ENCODE data around the gene IL17RA.

IL17RA gene

GRCh38 chr22:17106785-17107546 lies 22.2 kb downstream of the IL17RA start:
- no peak for DNase-seq

DNA sequence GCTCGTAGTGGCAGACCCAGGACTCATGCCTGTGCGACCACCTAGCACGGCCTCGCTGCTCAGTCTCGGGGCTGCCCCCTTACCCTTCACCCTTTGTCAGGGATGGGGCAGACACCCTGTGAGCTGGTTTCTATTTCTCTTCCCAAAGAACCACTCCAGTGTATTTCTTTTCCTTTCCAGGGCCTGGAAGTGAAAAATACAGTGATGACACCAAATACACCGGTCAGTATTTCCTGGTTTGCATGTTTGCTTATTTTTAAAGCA lies 22.7 kb downstream of the IL17RA start:
- no peak for DNase-seq

DNA sequence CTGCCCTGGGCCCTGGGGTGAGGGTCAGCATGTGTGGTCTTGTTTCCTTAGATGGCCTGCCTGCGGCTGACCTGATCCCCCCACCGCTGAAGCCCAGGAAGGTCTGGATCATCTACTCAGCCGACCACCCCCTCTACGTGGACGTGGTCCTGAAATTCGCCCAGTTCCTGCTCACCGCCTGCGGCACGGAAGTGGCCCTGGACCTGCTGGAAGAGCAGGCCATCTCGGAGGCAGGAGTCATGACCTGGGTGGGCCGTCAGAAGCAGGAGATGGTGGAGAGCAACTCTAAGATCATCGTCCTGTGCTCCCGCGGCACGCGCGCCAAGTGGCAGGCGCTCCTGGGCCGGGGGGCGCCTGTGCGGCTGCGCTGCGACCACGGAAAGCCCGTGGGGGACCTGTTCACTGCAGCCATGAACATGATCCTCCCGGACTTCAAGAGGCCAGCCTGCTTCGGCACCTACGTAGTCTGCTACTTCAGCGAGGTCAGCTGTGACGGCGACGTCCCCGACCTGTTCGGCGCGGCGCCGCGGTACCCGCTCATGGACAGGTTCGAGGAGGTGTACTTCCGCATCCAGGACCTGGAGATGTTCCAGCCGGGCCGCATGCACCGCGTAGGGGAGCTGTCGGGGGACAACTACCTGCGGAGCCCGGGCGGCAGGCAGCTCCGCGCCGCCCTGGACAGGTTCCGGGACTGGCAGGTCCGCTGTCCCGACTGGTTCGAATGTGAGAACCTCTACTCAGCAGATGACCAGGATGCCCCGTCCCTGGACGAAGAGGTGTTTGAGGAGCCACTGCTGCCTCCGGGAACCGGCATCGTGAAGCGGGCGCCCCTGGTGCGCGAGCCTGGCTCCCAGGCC lies 23.7 kb downstream of the IL17RA start:
- DNase-seq: no peak

DNA sequence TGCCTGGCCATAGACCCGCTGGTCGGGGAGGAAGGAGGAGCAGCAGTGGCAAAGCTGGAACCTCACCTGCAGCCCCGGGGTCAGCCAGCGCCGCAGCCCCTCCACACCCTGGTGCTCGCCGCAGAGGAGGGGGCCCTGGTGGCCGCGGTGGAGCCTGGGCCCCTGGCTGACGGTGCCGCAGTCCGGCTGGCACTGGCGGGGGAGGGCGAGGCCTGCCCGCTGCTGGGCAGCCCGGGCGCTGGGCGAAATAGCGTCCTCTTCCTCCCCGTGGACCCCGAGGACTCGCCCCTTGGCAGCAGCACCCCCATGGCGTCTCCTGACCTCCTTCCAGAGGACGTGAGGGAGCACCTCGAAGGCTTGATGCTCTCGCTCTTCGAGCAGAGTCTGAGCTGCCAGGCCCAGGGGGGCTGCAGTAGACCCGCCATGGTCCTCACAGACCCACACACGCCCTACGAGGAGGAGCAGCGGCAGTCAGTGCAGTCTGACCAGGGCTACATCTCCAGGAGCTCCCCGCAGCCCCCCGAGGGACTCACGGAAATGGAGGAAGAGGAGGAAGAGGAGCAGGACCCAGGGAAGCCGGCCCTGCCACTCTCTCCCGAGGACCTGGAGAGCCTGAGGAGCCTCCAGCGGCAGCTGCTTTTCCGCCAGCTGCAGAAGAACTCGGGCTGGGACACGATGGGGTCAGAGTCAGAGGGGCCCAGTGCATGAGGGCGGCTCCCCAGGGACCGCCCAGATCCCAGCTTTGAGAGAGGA lies 24.5 kb downstream of the IL17RA start:
- DNase-seq: no peak

DNA sequence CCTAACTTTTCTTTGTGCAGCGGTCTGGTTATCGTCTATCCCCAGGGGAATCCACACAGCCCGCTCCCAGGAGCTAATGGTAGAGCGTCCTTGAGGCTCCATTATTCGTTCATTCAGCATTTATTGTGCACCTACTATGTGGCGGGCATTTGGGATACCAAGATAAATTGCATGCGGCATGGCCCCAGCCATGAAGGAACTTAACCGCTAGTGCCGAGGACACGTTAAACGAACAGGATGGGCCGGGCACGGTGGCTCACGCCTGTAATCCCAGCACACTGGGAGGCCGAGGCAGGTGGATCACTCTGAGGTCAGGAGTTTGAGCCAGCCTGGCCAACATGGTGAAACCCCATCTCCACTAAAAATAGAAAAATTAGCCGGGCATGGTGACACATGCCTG lies 25.2 kb downstream of the IL17RA start:
- DNase-seq: no peak

DNA sequence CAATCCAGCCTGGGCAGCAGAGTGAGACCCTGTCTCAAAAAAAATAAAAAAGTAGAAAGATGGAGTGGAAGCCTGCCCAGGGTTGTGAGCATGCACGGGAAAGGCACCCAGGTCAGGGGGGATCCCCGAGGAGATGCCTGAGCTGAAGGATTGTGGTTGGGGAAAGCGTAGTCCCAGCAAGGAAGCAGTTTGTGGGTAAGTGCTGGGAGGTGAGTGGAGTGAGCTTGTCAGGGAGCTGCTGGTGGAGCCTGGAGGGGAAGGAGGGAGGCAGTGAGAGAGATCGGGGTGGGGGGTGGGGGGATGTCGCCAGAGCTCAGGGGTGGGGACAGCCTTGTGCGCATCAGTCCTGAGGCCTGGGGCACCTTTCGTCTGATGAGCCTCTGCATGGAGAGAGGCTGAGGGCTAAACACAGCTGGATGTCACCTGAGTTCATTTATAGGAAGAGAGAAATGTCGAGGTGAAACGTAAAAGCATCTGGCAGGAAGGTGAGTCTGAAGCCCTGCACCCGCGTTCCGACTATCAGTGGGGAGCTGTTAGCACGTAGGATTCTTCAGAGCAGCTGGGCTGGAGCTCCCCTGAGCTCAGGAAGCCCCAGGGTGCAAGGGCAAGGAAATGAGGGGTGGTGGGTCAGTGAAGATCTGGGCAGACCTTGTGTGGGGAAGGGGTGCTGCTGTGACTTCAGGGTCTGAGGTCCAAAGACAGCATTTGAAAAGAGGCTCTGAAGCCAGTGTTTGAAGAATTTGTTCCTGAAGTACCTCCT lies 26.2 kb downstream of the IL17RA start:
- no peak for DNase-seq

GRCh38 chr22:17112491-17113042 lies 27.8 kb downstream of the IL17RA start:
- no peak for DNase-seq

GRCh38 chr22:17113600-17113999 lies 28.8 kb downstream of the IL17RA start:
- DNase-seq: no peak

GRCh38 chr22:17114173-17114897 lies 29.5 kb downstream of the IL17RA start:
- no peak for DNase-seq

DNA sequence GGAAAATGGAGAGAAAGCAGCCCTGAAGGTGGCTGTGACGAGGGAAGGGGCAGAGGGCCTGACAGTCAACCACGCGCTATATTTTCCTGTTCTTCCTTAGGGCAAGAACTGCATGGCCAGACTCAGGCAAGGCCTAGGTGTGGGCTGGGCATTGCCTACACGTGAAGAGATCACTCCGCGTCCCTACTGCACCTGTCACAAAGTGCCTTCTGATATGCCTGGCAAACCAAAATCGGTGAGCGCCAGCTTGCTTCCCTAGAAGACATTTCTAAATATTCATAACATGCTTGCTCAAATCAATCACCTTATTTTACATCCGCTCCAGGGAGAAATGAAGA lies 30.1 kb downstream of the IL17RA start:
- no peak for DNase-seq

DNA sequence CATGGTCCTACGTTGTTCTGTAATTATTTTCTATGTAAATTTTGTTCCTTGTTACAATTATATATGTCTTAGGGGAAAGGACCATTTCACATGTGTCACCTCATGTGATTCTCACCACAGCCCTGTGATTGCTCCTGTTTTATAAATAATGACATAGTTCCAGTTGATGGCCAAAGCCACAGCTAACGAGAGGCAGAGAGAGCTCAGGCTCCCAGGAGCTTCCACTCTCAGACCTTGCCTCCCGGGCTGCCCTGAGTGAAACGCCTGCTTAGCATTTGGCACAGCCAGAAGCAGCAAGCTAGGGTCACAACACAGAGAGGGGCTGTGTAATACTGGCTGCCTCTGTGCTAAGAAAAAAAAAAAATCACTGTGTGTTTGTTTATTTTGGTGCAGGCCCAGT lies 30.4 kb downstream of the IL17RA start:
- no peak for DNase-seq

GRCh38 chr22:17115945-17116565 lies 31.3 kb downstream of the IL17RA start:
- no peak for DNase-seq

DNA sequence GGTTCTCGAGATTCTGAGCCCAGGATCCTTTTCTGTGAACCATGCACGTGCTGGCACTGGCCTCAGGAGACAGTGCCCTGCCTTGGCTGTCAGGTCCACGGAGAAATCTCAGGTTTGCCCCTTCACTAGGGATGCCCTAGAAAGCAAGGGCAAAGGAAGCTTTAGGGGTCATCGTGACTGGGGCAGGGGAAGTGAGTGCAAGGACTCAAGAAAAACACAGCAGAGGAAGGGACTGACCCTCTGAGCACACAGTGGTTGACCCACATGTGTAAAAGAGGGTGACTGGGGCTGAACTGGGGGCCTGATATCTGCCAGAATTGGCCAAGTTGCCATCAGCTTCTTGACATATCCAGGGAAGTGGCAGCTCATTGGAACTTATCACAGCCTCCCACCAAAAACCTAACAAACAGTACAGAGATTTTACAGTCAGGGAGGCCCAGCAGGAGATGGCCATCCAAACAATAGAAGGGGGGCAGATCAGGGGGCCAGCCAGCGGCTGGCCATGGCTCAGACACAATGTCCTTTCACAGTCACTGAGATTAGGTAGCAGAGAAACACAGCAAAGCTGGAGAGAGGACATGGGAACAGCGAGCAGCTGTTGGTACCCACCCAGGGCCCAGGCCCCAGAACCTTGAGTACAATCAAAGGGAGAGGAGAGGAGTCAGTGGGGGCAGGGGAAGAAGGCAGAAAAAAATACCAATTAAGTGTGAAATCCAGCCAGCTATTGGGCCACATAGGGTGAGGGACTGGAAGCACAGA lies 32.0 kb downstream of the IL17RA start:
- DNase-seq: no peak

DNA sequence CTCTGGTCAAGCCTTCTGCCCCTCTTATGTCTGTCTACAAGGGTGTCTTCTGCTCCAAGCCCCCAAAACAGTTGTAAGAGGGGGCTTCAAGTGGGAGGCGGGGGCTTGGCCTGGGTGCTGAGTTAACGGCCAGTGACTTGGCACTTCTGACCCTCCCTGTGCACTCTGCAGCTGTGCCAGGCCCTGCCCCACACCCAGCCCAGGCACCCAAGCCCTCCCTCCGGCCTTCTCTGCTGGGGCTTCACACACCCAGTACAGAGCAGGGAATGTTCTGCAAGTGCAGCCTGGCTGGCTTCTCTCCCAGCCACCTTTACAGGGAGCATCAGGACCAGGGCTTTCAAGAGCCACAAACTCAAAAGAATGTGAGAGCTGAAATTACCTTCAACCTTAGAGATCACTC lies 32.6 kb downstream of the IL17RA start:
- no peak for DNase-seq

- no peak for DNase-seq
Measured at GRCh38 chr22:17117890-17118289, 33.1 kb downstream of the IL17RA start.

DNA sequence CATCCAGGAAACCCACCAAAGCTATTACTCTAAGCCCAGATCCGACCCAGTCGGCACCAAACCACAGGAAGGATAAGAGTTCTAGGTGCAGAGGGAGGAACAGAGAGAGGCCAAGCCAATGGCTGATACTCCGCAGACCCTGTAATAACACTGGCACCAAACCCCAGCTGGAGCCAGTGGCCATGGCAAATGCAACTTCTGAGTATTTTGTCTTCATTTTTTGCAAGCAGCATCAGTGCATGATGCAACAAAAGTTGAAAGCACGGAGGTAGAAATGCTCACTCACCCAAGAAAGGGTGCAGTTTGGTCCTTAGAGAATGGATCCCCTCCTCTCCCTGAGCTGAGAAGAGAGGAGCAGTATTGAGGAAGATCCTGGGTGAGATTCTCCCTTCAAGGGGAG lies 33.5 kb downstream of the IL17RA start:
- DNase-seq: no peak

DNA sequence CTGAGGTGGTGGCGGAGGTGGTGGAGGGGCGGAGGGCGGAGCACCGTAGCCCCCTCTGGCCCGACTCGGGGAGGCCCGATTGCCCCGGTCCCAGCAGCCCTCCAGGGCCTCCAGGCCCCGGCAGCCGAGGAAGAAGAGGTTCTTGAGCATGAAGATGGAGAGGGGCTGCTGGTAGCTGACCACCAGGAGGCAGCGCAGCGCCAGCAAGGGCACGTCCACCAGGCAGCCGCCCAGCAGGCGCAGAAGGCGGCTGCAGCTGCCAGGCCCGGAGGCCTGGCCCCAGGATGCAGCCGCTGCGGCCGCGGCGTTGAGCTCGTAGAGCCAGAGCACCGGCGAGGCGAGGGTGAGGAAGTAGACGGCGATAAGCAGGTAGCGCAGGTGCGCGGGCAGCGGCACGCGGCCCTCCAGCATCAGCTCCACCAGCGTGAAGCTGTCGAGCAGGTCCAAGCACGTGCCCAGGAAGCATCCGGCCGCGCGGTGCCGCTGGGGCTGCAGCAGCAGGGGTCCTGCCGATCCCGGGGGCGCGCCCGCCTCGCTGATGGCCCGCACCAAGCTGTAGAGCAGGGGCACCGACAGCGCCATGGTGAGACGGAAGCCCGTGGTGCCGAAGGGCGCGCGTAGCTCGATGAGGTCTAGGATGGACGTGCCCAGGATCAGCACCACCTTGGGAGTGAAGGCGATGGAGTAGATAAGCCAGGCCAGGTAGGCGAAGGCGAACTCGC lies 34.8 kb downstream of the IL17RA start:
- DNase-seq: no peak

DNA sequence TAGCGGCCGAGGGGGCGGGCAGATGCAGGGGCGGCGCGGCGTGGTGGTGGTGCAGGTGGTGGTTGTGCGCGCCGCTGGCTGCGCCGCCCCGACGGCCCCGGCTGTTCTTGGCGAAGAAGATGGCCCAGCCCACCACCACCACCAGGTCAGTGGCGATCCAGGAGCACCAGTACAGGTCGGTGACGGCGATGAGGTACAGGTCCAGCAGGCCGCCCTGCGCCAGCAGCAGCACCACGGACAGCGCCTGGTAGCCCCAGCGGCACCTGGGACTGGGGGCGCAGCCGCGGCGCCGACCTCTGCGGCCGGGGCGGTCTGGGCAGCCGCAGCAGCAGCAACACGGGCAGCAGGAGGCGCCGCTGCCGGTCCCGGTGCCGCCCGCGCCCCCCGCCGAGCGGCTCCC lies 35.5 kb downstream of the IL17RA start:
- no peak for DNase-seq

- no peak for DNase-seq
Measured at GRCh38 chr22:17120711-17121232, 36.0 kb downstream of the IL17RA start.

Measured in NCI-H2171 (cell line).